Ectodermal cell (in vitro differentiated cells): ENCODE data around the gene HAAO.

Experiments used
- H3K27ac ChIP-seq: 2 replicates; pipeline ENCODE4 v1.7.0; 2013; ENCODE audit warnings: mild to moderate bottlenecking, low read depth, low read length; ENCODE audit not compliant: insufficient read depth, poor library complexity, severe bottlenecking
- H3K27me3 ChIP-seq: 2 replicates; pipeline ENCODE4 v1.7.0; 2013; ENCODE audit warnings: mild to moderate bottlenecking, low read length; ENCODE audit not compliant: insufficient read depth, control insufficient read depth, poor library complexity, severe bottlenecking
- H3K36me3 ChIP-seq: one replicate; pipeline ENCODE4 v1.7.0; 2013; ENCODE audit warnings: low read length; ENCODE audit not compliant: control insufficient read depth, insufficient read depth
- H3K4me1 ChIP-seq: one replicate; pipeline ENCODE4 v1.7.0; 2013; ENCODE audit warnings: low read length; ENCODE audit not compliant: control insufficient read depth, insufficient read depth
- H3K4me3 ChIP-seq: 2 replicates; pipeline ENCODE4 v1.7.0; 2013; ENCODE audit warnings: low read depth, low read length, control low read depth; ENCODE audit not compliant: insufficient read depth
- H3K9me3 ChIP-seq: 2 replicates; pipeline ENCODE4 v1.7.0; 2013; ENCODE audit warnings: mild to moderate bottlenecking, low read length, moderate library complexity; ENCODE audit not compliant: control insufficient read depth
- WGBS, 2 experiments: methylation state at CpG; one replicate each; pipeline ENCODE4 v1.1.7; 2013; ENCODE audit warnings: missing lambda C conversion rate in 2 of 2; 5-methylcytosine and 5-hydroxymethylcytosine counted together

HAAO gene

DNA sequence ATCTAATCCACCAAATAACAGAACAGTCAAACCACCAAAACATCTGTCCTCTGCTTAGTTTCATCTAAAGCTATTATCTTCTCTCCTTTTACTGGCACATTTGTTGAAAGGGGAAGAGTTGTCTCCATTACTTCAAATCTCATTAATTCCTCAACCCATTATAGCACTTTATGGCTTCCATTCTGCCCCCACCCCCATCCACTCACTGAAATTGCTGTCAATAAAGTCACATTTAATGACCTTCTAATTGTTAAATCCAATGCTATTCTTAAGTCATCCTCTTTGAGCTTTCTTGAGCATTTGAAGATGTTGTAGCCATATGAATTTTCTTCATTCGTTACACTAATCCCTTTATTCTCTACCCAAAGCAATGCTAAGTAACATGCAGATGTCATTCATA, 33.6 kb downstream of the HAAO start:
- Histone ChIP-seq H3K4me1 (no peaks in the 10 kb centered on the region), H3K9me3 (no peaks in the 10 kb centered on the region), H3K27ac (no peak overlapping the region), H3K4me3 (no peak overlapping the region), H3K36me3 (no peaks in the 10 kb centered on the region), H3K27me3 (no peaks in the 10 kb centered on the region)
- WGBS, 2 experiments, result 86 to 100% methylated on average over 1 of the region's 1 CpG

DNA sequence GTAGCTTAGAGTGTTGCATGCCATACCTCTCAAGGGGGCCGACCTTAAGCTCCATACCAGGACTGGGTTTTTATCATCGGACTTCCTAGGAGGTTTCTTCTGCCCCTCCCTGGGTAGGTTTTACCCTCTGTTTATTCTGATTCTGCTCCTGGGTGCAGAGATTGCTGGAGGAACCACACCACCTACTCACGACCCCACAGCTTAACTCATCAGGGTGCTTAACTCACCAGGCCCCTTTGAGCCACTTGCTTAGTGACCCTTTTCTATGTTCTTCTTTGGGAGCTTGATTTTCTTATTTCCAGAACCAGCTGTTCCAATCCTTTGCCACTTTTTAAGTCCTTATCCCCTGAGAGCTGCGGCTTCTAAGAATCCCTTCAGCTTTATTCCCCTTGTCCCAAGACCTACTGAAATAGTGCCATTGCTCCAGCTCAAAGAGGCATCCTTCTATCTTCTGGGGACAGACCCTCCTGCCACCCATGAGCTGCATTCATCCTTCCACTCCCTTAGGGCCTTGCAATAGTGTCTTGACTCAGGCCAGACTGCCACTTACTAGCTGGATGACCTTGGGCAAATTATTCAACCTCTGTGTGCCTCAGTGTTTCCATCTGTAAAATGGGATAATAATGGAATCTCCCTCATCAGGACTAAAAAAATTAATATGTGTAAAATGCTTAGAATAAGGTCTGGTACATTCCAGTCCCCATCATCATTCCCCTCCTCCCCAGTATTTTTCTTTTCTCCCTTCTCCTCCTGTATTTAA, 34.2 kb downstream of the HAAO start:
- H3K36me3 ChIP-seq, result no peaks in the 10 kb centered on the region
- WGBS, 2 experiments, result 84 to 85% methylated on average over 4 of the region's 4 CpGs

DNA sequence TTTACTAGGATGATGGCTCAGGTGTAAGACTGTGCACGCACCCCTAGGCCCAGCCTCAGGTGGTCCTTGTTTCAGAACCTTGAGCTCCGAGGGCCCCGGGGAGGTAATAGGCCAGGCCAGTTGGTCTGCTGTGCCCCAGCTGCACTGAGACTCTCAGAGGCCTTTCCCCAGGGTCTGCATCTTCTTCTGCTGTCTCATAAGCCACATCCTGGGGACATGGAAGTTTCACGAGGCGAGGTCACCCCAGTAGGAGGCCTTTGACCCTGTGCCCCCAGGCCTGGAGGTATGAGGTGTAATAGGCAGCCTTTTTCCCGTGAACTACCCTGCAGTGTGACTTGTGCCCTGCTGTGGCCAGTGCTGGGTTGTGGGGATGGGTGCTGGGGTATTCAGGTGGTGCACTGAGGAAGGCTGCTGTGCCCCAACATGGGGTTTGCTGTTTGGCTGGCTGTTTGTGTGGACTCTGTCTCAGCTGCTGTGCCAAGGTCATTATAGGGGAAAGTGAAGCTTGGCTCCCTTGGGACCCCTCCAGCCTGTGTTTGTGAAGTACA, 35.3 kb downstream of the HAAO start:
- Histone ChIP-seq H3K36me3 (no peaks in the 10 kb centered on the region), H3K27ac (no peak overlapping the region), H3K4me3 (no peak overlapping the region), H3K4me1 (no peaks in the 10 kb centered on the region), H3K9me3 (no peaks in the 10 kb centered on the region), H3K27me3 (no peaks in the 10 kb centered on the region)
- 92 to 94% methylated on average over 6 of the region's 6 CpGs for WGBS, 2 experiments

More for the DNA sequence above, 34.2 kb downstream of the HAAO start:
- Histone ChIP-seq H3K4me1 (no peaks in the 10 kb centered on the region), H3K4me3 (no peak overlapping the region), H3K27me3 (no peaks in the 10 kb centered on the region), H3K27ac (no peak overlapping the region), H3K9me3 (no peaks in the 10 kb centered on the region)

DNA sequence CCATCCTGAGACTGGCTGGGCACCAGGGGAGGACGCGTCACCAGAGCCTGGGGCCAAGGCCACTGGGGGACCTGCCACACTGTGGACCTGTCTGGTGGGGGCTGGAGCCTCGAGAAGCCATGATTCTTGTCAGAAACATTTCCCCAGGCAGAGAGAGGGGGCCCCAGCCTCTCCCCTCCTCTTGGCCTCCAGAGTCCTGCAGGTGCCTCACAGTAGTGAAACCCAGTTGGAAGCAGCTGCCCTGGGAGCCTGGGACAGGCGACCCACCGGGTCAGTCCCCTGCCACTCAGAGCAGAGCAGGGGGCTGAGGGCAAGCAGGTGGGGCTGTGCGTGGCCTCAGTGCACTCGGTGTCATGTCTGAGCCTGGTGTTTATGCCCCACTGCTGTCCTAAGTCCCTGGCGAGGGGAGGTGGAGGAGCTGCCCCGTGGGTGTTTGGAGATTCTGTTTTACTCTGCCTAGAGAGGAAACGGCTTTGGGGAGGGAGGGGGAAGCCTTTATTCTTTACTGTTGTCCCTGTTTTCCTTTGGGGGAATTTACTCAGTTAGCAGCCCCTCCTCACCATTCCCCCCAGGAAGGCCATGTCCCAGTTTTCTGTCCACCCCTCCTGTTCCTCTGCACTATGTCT, 36.1 kb downstream of the HAAO start:
- no peak overlapping the region for H3K27ac ChIP-seq
- H3K36me3 ChIP-seq, result no peaks in the 10 kb centered on the region
- 85% methylated on average over 10 of the region's 10 CpGs for WGBS, 2 experiments
- no peaks in the 10 kb centered on the region for H3K9me3 ChIP-seq
- no peaks in the 10 kb centered on the region for H3K27me3 ChIP-seq
- no peak overlapping the region for H3K4me3 ChIP-seq
- H3K4me1 ChIP-seq, result no peaks in the 10 kb centered on the region

DNA sequence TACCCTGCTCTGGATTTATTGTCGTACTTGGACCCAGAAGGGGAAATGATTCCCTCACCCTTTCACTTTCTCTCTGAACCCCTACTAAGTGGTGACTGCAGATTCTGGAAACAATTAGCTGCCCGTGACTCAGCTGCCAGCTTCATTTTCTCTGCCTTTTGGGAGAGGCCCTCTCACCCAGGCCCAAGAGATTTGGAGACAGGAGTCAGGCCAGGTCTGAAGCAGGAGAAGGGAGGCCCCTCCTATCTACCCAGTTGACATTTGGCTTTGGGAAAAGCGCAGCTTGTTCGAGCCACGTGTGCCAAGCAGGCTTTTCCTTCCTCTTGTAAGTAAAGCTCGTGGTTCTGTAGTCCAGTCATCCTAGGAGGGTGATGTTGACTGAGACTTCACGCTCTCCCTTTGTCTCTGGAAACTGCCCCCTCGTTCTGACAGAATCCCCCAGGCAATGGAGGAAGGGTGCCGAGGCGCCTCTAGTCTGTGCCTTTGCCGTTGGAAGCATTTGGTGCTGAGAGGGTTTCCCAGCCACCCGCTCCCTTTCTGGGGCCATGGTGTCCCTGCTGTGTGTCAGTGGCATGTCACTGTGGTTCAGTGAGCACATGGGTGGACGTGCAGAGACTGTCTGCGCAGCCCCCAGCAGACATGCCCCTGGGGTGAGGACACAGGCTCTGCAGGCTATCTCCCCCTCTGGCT, 37.0 kb downstream of the HAAO start:
- Histone ChIP-seq H3K4me1 (no peaks in the 10 kb centered on the region), H3K4me3 (no peak overlapping the region), H3K27ac (no peak overlapping the region), H3K36me3 (no peaks in the 10 kb centered on the region), H3K27me3 (no peaks in the 10 kb centered on the region), H3K9me3 (no peaks in the 10 kb centered on the region)
- WGBS, 2 experiments, result 89 to 91% methylated on average over 14 of the region's 14 CpGs

DNA sequence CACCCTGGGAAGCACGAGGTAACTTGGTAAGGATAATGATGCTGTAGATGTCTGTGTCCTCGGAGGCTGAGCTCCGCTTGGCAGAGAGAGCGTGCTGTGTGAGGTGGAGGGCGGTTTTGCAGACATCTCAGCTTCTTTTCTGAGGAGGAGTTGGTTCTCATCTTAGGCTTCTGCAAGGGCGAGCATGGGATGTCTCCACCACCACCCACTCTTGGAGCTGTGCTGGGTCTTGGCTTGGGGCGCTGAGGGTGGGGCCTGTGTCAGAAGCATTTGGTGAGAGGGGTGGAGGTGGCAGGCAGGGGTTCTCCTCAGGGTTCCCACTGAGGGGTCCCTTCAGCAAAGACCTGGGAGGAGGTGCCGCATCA, 37.6 kb downstream of the HAAO start:
- no peak overlapping the region for H3K4me3 ChIP-seq
- H3K9me3 ChIP-seq, result no peaks in the 10 kb centered on the region
- H3K4me1 ChIP-seq, result no peaks in the 10 kb centered on the region
- no peaks in the 10 kb centered on the region for H3K36me3 ChIP-seq
- 80 to 84% methylated on average over 8 of the region's 8 CpGs for WGBS, 2 experiments
- no peak overlapping the region for H3K27ac ChIP-seq
- H3K27me3 ChIP-seq, result no peaks in the 10 kb centered on the region

DNA sequence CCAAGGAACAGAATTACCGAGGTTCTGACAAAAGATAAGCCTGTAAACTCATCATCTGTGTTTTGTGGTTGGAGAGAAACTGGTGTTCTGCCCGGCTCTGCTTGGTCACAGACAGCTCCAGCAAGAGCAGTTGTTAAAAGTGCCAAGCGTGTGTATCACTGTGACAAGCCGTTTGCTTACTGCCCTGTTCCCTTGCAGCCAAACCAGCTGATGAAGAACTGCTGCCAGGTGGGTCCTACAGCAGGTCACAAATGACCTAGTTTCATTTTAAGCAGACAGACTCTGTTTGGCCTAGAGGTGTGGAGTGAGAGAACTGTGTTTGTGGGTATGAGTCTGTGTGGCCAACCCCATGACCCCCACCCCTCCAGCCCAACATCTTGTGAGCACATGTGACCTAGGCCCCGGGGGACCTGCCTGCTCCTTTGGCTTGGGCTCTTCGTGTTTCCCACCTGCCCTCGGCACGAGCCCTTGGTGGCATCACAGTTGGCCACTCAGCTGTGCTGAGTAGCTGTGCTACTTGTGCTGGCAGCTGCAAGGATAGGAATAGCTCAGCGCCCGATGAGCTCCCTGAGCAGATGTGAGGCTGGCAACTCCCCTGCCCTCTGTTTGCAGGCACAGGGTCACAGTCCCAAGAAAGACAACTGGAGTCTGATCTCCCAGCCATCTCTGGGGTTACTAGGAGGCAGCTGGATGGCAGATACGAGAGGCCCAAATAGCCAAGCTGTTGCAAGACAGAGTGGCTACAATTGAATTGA, 38.2 kb downstream of the HAAO start:
- Histone ChIP-seq H3K27me3 (no peaks in the 10 kb centered on the region), H3K4me3 (no peak overlapping the region), H3K36me3 (no peaks in the 10 kb centered on the region), H3K9me3 (no peaks in the 10 kb centered on the region), H3K4me1 (no peaks in the 10 kb centered on the region), H3K27ac (no peak overlapping the region)
- WGBS, 2 experiments, result 93 to 95% methylated on average over 11 of the region's 11 CpGs

DNA sequence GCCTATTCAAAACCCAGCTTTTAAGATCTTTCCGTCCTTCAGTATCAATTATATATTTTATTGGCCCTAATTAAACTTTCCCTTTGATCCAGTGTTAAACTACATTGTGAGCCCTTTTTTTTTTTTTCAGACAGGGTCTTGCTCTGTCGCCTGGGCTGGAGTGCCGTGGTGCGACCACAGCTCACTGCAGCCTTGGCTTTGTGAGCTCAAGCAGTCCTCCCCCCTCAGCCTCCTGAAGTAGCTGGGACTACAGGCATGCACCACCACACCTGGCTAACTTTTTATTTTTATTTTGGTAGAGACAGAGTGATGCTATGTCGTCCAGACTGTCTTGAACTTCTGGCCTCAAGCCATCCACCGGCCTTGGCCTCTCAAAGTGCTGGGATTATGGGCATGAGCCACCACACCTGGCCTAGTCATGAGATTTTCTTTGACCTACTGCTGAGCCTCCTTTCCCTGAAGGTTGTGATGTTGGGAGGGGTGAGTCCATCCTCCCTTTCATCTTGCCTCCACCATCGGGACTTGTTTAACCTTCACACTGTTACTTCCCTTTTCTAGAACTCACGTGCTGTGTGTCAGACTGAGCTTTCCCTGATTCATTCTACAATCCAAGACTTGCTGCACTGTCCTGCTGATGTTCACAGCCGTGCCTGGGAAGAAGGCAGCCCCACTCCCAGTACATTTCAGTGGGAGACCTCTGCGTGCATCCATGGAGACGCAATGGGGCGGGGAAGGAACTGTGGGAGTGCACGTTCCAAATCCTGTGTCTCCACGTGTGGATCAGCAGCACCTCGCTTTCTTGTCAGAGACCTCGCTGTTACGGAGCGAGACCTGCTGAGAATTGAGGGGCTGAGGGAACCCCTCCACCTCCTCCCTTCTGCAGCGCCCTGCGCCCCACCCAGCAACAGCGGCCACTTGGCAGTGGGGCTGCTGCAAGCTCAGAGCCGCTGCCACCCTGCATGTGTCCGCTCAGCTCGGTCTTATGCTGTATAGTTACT, 39.3 kb downstream of the HAAO start:
- no peaks in the 10 kb centered on the region for H3K9me3 ChIP-seq
- 94 to 95% methylated on average over 24 of the region's 24 CpGs for WGBS, 2 experiments
- no peaks in the 10 kb centered on the region for H3K4me1 ChIP-seq
- no peaks in the 10 kb centered on the region for H3K36me3 ChIP-seq
- H3K27ac ChIP-seq, result no peak overlapping the region
- H3K4me3 ChIP-seq, result no peak overlapping the region
- no peaks in the 10 kb centered on the region for H3K27me3 ChIP-seq

DNA sequence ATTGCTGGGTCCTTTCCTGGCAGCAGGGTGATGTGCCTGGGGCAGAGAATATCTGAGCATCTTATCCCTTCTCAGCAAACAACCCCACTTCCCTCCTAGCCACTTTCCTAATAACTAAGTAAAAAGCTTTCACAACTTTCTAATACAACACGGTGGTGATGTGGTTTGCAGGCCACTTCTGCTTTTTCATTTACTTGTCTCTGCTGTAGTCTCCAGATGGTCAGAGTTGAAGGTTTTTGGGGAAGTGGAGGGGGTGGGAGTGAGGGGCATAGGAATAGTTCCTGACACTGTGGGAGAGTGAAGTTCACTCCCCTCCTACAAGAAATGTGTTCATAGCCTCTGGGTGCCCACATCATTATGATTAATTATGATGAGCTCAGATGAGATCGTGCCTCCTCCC, 40.1 kb downstream of the HAAO start:
- Histone ChIP-seq H3K27me3 (no peaks in the 10 kb centered on the region), H3K4me1 (no peaks in the 10 kb centered on the region), H3K27ac (no peak overlapping the region), H3K4me3 (no peak overlapping the region), H3K9me3 (no peaks in the 10 kb centered on the region), H3K36me3 (no peaks in the 10 kb centered on the region)
- WGBS, 2 experiments, result 90 to 96% methylated on average over 2 of the region's 2 CpGs
